Mesothelial cell of epicardium (in vitro differentiated cells): ENCODE data around the gene RBBP6. TPM values are rescaled to one million over a fixed set of nuclear protein-coding genes. Genes with fewer than 3 reads are reported as not detected.

Experiments
- DNase-seq, 2 experiments: peaks; one replicate each; pipeline ENCODE4 v3.0.0; 2021; ENCODE audit warnings: low spot score in 2 of 2; ENCODE audit not compliant: unreplicated experiment in 2 of 2
- H3K27ac Mint-ChIP-seq: 2 replicates; pipeline ENCODE4 v1.8.0; 2021; ENCODE audit warnings: mixed read lengths
- H3K27me3 Mint-ChIP-seq: 2 replicates; pipeline ENCODE4 v1.8.0; 2021; ENCODE audit warnings: low read depth, mixed read lengths
- H3K36me3 Mint-ChIP-seq: 2 replicates; pipeline ENCODE4 v1.8.0; 2021; ENCODE audit warnings: mixed read lengths
- H3K4me1 Mint-ChIP-seq: 2 replicates; pipeline ENCODE4 v1.8.0; 2021; ENCODE audit warnings: mixed read lengths
- H3K4me3 Mint-ChIP-seq: 2 replicates; pipeline ENCODE4 v1.8.0; 2021; ENCODE audit warnings: mild to moderate bottlenecking, moderate library complexity, mixed read lengths
- H3K9me3 Mint-ChIP-seq: 2 replicates; pipeline ENCODE4 v1.8.0; 2021; ENCODE audit warnings: mixed read lengths
- CTCF ChIP-seq: fragments of 200-600 bp; sonication (generic); IDR thresholded peaks from one replicate; pipeline ENCODE4 v1.5.0; 2021; ENCODE audit warnings: antibody characterized with exemption; ENCODE audit not compliant: unreplicated experiment
- total RNA-seq: library from RNA; stranded (reverse); gene quantifications from 3 replicates; pipeline ENCODE4 v1.2.1, GENCODE V29; 2021

The RBBP6 gene
- total RNA-seq, 1 donor from 2014 or later: 101 TPM

GRCh38 chr16:24535827-24536226, 3.5 kb upstream of the RBBP6 start:
- TF ChIP-seq CTCF: no peak
- Mint-ChIP-seq H3K27ac (no peak overlapping the region), H3K4me3 (no peak overlapping the region), H3K4me1 (no peaks in the 10 kb centered on the region), H3K27me3 (no peaks in the 10 kb centered on the region), H3K36me3 (peaks cover 2% of the 10 kb centered on the region), H3K9me3 (no peaks in the 10 kb centered on the region)
- DNase-seq: no peak

GRCh38 chr16:24536671-24537070, 2.7 kb upstream of the RBBP6 start:
- no peak for DNase-seq
- H3K4me3 Mint-ChIP-seq: no peak overlapping the region

GRCh38 chr16:24537474-24538337, 1.7 kb upstream of the RBBP6 start:
- Mint-ChIP-seq H3K36me3 (peaks cover 2% of the 10 kb centered on the region), H3K27ac (no peak overlapping the region), H3K27me3 (no peaks in the 10 kb centered on the region), H3K4me3 (no peak overlapping the region), H3K4me1 (peaks cover 15% of the 10 kb centered on the region), H3K9me3 (no peaks in the 10 kb centered on the region)
- DNase-seq: no peak
- TF ChIP-seq CTCF: no peak

More at GRCh38 chr16:24536671-24537070, 2.7 kb upstream of the RBBP6 start:
- H3K27ac Mint-ChIP-seq: no peak overlapping the region
- H3K36me3 Mint-ChIP-seq: peaks cover 2% of the 10 kb centered on the region
- TF ChIP-seq CTCF: no peak
- H3K9me3 Mint-ChIP-seq: no peaks in the 10 kb centered on the region
- no peaks in the 10 kb centered on the region for H3K27me3 Mint-ChIP-seq
- H3K4me1 Mint-ChIP-seq: peaks cover 4% of the 10 kb centered on the region

- Mint-ChIP-seq H3K27me3 (no peaks in the 10 kb centered on the region), H3K4me3 (peak overlapping the region; percentile 100), H3K4me1 (peaks cover 23% of the 10 kb centered on the region), H3K36me3 (peaks cover 2% of the 10 kb centered on the region), H3K9me3 (no peaks in the 10 kb centered on the region), H3K27ac (peak overlapping the region; percentile 100)
- TF ChIP-seq CTCF: no peak
- DNase-seq: no peak
Measured at GRCh38 chr16:24538756-24539294, 541 bp upstream of the RBBP6 start.

GRCh38 chr16:24539850-24540601, 660 bp downstream of the RBBP6 start:
- no peak for TF ChIP-seq CTCF
- peak overlapping the region; percentile 99 for H3K4me3 Mint-ChIP-seq
- no peaks in the 10 kb centered on the region for H3K27me3 Mint-ChIP-seq
- peak overlapping the region; percentile 99 for H3K27ac Mint-ChIP-seq
- peaks cover 32% of the 10 kb centered on the region for H3K4me1 Mint-ChIP-seq
- H3K36me3 Mint-ChIP-seq: peaks cover 5% of the 10 kb centered on the region
- DNase-seq: peak; percentile 35 to 45
- no peaks in the 10 kb centered on the region for H3K9me3 Mint-ChIP-seq
